Stimulated activated CD4-positive, alpha-beta T cell treated with anti-CD3 and anti-CD28 coated beads, TNF-alpha, amount 100 ng/mL, for 4 hours (primary cell): Measurements from ENCODE around the gene CYP4F12.
"Not testable (repeated sequence)": the region's sequence is repeated elsewhere in the genome, so short reads cannot be mapped to it uniquely, and the experiment has no call there.

Experiments used
- DNase-seq, 3 experiments: peaks; one replicate each; pipeline ENCODE4 v3.0.0-alpha.2; 2020; ENCODE audit warnings: low read depth in 3 of 3

Gene CYP4F12

GRCh38 chr19:15650123-15650522 lies 22.8 kb upstream of the CYP4F12 start:
- not testable (repeated sequence) for DNase-seq

DNA sequence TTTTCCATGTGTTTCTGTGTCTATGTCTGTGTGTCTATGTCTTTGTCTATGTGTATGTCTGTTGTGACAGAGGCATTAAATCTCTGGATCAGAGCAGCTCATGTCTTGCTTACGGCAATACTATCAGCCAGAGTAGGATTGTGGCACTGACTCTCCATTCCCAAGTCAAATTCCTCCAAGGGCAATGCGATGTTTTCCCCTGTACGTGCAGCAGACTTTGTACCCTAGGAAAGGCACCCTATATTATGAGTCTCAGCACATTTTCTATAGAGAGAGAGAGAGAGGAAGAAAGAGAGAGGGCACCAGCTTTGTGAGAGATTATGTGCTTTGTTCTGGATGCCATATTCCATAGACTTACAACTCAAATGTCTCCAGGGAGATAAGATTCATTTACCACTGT lies 21.1 kb upstream of the CYP4F12 start:
- DNase-seq, result no peak

DNA sequence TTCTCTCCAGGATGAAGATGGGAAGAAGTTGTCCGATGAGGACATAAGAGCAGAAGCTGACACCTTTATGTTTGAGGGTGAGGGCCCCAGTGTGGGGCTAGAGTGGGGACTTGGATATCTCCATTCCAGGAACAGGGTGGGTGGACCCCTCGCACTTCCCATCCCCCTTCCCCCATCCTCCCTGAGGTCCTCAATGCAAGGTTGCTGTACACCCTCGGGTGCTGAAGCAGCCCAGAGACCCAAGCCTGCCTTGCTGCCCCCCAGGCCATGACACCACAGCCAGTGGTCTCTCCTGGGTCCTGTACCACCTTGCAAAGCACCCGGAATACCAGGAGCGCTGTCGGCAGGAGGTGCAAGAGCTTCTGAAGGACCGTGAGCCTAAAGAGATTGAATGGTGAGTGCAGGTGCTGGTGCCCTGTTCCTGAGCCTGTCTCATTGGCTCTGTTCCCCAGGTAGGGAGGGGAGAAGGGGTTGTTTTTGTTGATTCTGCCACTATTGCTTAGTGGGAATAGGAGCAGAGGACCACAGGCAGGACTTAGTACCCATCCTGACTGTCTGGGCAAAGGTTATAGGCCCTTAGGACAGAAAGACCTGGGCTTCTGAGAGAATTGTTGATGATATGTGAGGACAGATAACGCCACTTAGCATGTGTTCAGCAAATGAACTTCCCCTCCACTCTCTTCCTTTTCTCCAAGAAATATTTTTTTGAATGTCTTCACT lies 20.2 kb upstream of the CYP4F12 start:
- DNase-seq, result no peak

DNA sequence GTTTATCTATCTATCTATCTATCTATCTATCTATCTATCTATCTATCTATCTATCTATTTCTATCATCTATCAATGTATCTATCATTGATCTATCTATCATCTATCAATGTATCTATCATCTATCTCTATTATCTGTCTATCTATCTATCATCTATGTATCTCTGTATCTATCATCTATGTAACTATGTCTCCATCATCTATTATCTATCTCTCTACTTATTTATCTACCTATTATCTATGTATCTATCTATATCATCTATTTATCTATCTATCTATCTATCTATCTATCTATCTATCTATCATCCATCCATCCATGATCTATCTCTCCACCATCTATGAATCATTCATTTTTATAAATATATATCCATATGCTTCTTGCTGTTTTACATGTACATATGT lies 16.4 kb upstream of the CYP4F12 start:
- DNase-seq, result no peak

DNA sequence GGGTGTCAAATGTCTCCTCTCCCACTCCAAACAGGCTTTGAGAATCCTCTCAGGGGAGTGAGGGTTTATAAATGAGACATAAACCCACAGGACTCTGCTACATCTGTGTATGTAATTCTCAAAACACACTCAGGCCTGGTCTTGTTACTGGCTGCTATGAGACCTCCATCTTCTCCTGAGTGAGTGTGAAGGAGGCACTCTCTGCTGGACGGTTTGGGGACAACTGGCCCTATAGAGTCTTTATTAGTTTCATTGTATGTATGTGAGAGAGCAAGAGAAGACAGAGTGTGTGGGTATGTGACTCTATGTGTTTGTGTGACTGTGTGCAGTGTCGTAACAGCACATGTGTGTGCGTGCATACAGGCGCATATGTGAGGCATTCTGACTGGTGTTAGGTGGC lies 9.6 kb upstream of the CYP4F12 start:
- DNase-seq, result no peak

DNA sequence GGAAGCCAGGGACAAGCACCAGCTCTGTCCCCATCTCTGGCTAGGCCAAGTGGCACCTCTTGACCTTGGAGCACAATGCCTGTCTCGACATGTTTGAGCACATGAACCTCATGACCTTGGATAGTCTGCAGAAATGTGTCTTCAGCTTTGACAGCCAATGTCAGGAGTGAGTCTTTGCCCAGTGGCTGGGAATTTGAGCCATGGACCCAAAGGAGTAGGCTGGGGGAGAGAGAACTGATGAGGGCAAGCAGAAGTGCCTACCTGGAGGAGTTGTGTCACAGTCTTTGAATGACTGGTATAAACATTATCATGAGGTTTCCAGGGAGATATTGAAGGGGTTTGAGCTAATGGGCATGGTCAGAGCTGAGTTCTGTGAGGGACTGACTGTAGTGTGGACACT lies 6.7 kb upstream of the CYP4F12 start:
- DNase-seq, result no peak

DNA sequence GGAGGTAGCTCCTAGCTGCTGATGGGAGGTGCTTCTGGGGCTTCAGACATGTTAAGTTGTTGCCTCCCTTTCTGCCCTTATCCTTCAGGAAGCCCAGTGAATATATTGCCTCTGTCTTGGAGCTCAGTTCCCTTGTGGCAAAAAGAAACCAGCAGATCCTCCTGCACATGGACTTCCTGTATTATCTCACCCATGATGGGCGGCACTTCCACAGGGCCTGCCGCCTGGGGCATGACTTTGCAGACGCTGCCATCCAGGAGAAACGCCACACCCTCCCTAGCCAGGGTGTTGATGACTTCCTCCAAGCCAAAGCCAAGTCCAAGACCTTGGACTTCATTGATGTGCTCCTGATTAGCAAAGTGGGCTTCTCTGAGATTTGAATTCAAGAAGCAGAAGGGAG lies 6.0 kb upstream of the CYP4F12 start:
- DNase-seq, result no peak

DNA sequence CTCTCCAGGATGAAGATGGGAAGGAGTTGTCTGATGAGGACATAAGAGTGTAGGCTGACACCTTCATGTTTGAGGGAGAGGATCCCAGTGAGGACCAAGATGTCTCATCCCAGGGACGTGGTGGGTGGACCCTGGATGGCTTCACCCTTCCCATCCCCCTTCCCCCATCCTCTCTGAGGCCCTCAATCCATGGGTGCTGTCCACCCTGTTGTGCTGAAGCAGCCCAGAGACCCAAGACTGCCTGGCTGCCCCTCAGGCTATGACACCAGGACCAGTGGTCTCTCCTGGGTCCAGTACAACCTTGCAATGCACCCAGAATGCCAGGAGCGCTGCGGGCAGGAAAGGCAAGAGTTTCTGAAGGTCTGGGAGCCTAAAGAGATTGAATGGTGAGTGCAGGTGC lies 3.4 kb upstream of the CYP4F12 start:
- no peak for DNase-seq

DNA sequence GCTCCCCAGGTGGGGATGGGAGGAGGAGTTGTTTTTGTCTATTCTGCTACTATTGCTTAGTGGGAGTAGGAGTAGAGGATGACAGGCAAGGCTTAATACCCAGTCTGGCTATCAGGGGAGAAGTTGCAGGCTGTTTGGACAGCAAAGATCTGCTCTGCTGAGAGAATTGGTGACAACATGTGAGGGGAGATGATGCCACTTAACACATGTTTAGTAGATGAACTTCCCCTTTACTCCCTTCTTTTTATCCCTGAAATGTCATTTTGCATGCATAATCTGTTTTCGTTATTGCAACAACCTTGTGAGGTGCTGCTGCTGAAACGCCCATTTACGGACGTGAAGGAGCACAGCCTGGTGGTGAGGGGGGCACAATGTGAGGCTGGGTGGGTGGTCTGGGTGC lies 3.0 kb upstream of the CYP4F12 start:
- no peak for DNase-seq

DNA sequence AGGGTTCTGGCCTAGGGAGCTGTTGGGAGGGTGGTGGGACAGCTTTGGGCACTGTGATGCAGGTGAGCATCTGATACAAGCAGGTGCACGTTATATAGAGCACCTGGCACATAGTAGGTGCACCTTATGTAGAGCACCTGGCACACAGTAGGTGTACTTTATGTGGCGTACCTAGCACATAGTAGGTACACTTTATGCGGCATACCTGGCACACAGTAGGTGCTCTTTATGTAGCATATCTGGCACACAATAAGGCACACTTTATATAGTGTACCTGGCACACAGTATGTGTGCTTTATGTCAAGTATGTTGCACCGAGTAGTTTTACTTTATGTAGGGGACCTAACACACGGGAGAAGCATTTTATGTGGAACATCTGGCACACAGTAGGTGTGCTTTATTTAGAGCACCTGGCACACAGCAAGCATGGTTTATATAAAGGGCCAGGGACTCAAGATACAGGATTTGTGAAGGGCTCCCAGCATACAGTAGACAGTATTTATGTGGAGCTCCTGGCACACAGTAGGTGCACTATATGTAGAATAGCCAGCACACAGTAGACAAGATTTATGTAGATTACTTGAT lies 1.6 kb upstream of the CYP4F12 start:
- no peak for DNase-seq

- DNase-seq, result no peak
Measured at GRCh38 chr19:15671891-15672579, 852 bp upstream of the CYP4F12 start.

GRCh38 chr19:15673176-15673654 lies 328 bp downstream of the CYP4F12 start:
- DNase-seq, result no peak

DNA sequence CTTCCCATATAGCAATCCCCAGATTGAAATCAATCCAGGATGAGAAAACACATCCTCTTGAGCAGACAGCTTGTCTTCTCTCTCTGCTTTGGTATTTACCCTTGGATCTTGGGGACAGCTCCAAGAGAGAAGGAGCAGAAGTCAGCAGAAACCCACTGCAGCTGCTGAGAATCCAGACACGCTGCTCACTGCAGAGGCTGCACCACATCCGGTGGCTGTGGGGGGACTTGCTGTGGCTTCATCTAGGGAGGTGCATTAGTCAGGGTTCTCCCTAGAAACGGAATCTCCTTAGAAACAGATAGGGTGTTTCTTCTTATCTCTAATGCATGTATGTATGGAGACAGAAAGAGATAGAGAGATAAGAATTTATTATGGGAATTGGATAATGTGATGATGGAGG lies 2.7 kb downstream of the CYP4F12 start:
- DNase-seq, result no peak

- DNase-seq, result no peak
Measured at GRCh38 chr19:15679089-15679488, 6.2 kb downstream of the CYP4F12 start.

- not testable (repeated sequence) for DNase-seq
Measured at GRCh38 chr19:15679865-15680264, 7.0 kb downstream of the CYP4F12 start.

DNA sequence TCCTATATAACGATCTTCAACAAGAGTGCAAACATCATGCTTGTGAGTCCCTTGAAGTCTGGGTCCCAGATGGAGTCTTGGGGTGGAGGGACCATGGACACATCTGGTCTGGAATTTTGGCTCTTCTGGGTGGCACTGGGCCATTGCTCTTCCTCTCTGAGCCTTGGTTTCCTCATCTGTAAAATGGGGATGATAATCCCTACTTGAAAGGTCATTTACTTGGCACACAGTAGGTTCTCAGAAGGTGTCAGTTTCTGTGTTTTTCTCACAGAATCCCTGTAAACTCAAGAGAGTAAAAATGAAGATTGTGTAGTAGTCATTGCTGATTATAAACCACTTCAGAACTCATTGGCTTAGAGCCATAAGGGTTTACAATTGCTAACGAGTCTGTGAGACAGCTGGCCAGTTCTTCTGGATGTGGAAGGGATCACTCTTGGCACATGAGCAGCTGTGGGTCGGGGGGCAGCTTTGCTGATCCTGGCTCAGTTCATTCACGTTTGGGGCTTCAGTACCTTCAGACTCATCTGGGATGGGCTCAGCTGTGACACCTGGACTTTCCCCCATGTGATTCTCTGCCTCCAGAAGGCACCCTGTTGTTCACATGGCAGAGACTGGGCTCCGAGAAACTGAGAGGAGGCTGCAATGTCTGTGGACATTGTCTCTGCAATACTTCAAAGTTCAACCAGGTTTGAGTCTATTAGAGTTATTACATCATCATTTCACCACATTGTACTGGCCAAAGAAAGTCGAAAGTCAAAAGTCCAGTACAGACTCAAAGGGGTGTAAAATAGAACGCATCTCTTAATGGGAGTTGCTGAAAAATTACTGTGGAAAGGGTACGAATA lies 7.8 kb downstream of the CYP4F12 start:
- no peak for DNase-seq

- DNase-seq, result no peak
Measured at GRCh38 chr19:15683411-15683810, 10.5 kb downstream of the CYP4F12 start.

- DNase-seq, result no peak
Measured at GRCh38 chr19:15684828-15685227, 11.9 kb downstream of the CYP4F12 start.

GRCh38 chr19:15696654-15697194 lies 23.8 kb downstream of the CYP4F12 start:
- no peak for DNase-seq

GRCh38 chr19:15701757-15702533 lies 29.1 kb downstream of the CYP4F12 start:
- DNase-seq, result no peak

- no peak for DNase-seq
Measured at GRCh38 chr19:15702534-15702930, 29.6 kb downstream of the CYP4F12 start.
